SK-N-SH treated with all-trans-retinoic acid at 6 μM for 48 hours (cell line): ENCODE data around the gene LBHD2.

Experiments
- ATAC-seq: fragments of 200-7000 bp; cut with Tn5 transposase; 3 replicates; pipeline ENCODE4 v1.9.1; 2020; ENCODE audit warnings: mild to moderate bottlenecking, moderate library complexity
- BACH2 ChIP-seq: fragments of 250-450 bp; sonication (Bioruptor Pico); IDR thresholded peaks from 2 replicates; pipeline ENCODE4 v1.9.0; 2021; ENCODE audit warnings: mild to moderate bottlenecking, borderline replicate concordance
- CREB5 ChIP-seq: fragments of 250-450 bp; sonication (Bioruptor Pico); IDR thresholded peaks from 2 replicates; pipeline ENCODE4 v1.5.1; 2020; ENCODE audit warnings: low read depth, mild to moderate bottlenecking, moderate library complexity
- CSRNP3 ChIP-seq: fragments of 250-450 bp; sonication (Bioruptor Pico); IDR thresholded peaks from 2 replicates; pipeline ENCODE4 v1.5.1; 2021; ENCODE audit warnings: mild to moderate bottlenecking, moderate library complexity
- ESRRG ChIP-seq: fragments of 250-450 bp; sonication (Bioruptor Pico); IDR thresholded peaks from 2 replicates; pipeline ENCODE4 v1.6.1; 2021; ENCODE audit warnings: mild to moderate bottlenecking
- GLIS3 ChIP-seq: fragments of 250-450 bp; sonication (Bioruptor Pico); IDR thresholded peaks from 2 replicates; pipeline ENCODE4 v1.5.0; 2020; ENCODE audit warnings: mild to moderate bottlenecking, moderate library complexity
- PATZ1 ChIP-seq: fragments of 250-450 bp; sonication (Bioruptor Pico); IDR thresholded peaks from 2 replicates; pipeline ENCODE4 v1.8.0; 2020; ENCODE audit warnings: mild to moderate bottlenecking, moderate library complexity, borderline replicate concordance
- PPARA ChIP-seq: fragments of 250-450 bp; sonication (Bioruptor Pico); IDR thresholded peaks from 2 replicates; pipeline ENCODE4 v1.5.0; 2020; ENCODE audit warnings: mild to moderate bottlenecking, borderline replicate concordance
- SNAI2 ChIP-seq: fragments of 250-450 bp; sonication (Bioruptor Pico); IDR thresholded peaks from 2 replicates; pipeline ENCODE4 v1.5.0; 2020; ENCODE audit warnings: mild to moderate bottlenecking, moderate library complexity
- TOX ChIP-seq: fragments of 250-450 bp; sonication (Bioruptor Pico); IDR thresholded peaks from 2 replicates; pipeline ENCODE4 v1.8.0; 2021; ENCODE audit warnings: mild to moderate bottlenecking, moderate library complexity, borderline replicate concordance
- TSHZ2 ChIP-seq: fragments of 250-450 bp; sonication (Bioruptor Pico); IDR thresholded peaks from 2 replicates; pipeline ENCODE4 v1.5.0; 2020; ENCODE audit warnings: mild to moderate bottlenecking, moderate library complexity
- ZFP3 ChIP-seq: fragments of 250-450 bp; sonication (Bioruptor Pico); IDR thresholded peaks from 2 replicates; pipeline ENCODE4 v1.5.0; 2020; ENCODE audit warnings: mild to moderate bottlenecking, moderate library complexity
- ZFP30 ChIP-seq: fragments of 450-650 bp; formaldehyde crosslinking; IDR thresholded peaks from 2 replicates; pipeline ENCODE4 v1.5.0; 2022; ENCODE audit warnings: mild to moderate bottlenecking, moderate library complexity
- ZNF70 ChIP-seq: fragments of 450-650 bp; formaldehyde crosslinking; IDR thresholded peaks from 2 replicates; pipeline ENCODE4 v1.5.0; 2020; ENCODE audit warnings: mild to moderate bottlenecking, moderate library complexity

Gene LBHD2

GRCh38 chr14:103073876-103074728 lies 9.9 kb upstream of the LBHD2 start:
- ATAC-seq: no peak
- TF ChIP-seq ZFP30 (CRISPR knock-in tag): no peak
- TF ChIP-seq PPARA (CRISPR knock-in tag): no peak
- no peak for TF ChIP-seq TSHZ2 (CRISPR knock-in tag)
- TF ChIP-seq ZNF70: no peak
- TF ChIP-seq CSRNP3 (CRISPR knock-in tag): no peak
- no peak for TF ChIP-seq TOX
- TF ChIP-seq GLIS3 (CRISPR knock-in tag): no peak
- TF ChIP-seq ZFP3 (CRISPR knock-in tag): no peak

GRCh38 chr14:103074729-103075367 lies 9.2 kb upstream of the LBHD2 start:
- TF ChIP-seq TOX (no peak), CSRNP3 (CRISPR knock-in tag) (no peak), ZNF70 (no peak), BACH2 (no peak), PATZ1 (CRISPR knock-in tag) (no peak)
- no peak for ATAC-seq

GRCh38 chr14:103078420-103078749 lies 5.6 kb upstream of the LBHD2 start:
- no peak for TF ChIP-seq ZFP3 (CRISPR knock-in tag)
- no peak for TF ChIP-seq ESRRG (CRISPR knock-in tag)
- no peak for TF ChIP-seq PATZ1 (CRISPR knock-in tag)
- no peak for TF ChIP-seq PPARA (CRISPR knock-in tag)
- no peak for TF ChIP-seq ZFP30 (CRISPR knock-in tag)
- TF ChIP-seq CREB5: no peak
- TF ChIP-seq GLIS3 (CRISPR knock-in tag): no peak
- TF ChIP-seq SNAI2 (CRISPR knock-in tag): no peak
- ATAC-seq: peak; percentile 63
